DMS114 treated with DMSO at 0.1 percent for 48 hours (cell line): ENCODE results near the gene EHMT1.

Source experiments
- DNase-seq: peaks from one replicate; lab custom pipeline; 2025; ENCODE audit not compliant: unreplicated experiment; lab: John Stamatoyannopoulos, UW

EHMT1 gene

DNA sequence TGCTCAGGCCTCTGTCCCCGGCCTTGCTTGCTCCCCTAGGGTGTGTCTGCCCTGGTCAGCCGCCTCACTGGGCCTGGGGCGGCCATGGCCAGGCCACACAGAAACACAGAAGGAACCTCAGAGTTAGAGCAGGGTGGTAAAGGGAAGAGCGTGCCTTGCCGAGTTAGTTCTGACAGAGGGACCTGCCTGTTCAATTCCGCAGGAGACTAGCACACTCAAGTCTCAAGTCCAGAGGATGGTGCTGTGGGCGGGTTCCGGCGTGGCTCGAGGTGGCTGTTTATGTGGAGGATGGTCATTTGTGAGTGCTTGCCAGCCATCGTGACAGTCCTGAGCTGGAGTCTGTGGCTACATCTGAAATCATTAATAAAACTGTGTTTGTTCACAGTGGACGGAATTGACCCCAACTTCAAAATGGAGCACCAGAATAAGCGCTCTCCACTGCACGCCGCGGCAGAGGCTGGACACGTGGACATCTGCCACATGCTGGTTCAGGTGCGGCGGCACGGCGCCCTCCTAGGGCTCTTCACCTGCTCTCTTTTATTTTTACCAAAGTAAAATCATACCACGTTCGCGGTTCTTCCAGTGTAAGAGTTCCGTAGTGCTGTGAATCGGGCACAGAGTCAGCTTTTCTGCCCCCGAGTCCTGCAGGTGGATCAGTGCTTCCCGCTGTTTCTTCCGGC lies 163.2 kb downstream of the EHMT1 start:
- DNase-seq, result no peak

DNA sequence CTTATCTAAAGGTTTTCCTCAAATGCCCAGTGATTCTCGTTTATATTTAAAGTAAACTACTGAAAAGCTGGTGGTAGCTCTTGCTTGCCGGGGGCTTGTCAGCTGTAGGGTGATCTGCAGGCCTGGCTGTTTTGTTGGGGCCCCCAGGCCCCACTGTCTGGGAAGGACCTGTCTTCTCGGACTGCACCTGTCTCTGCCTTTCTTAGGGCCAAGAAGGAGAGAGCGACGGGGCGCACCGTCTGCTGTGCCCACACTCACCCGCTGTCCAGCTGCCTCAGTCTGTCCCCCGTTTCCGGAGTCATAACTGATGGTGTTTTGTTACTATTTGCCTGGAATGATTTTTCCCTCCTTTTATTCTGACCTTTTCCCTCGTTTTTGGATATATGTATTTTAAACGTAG lies 164.7 kb downstream of the EHMT1 start:
- no peak for DNase-seq

DNA sequence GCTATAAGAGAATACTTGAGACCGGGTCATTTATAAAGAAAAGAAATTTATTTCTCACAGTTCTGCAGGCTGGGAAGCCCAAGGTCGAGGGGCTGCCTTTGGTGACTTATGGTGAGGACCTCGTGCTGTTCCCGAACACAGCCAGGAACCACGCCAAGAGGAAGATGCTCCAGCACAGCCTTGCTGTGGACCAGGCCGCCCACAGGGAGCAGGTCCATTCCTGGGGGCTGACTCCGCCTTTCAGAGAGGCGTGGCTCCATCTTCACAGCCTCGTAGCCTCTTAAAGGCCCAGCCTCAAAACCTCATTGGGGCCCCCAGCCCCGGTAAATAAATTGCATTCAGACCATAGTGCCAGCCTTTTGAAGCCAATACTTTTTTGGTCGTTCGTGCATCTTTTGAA lies 165.2 kb downstream of the EHMT1 start:
- DNase-seq, result no peak

DNA sequence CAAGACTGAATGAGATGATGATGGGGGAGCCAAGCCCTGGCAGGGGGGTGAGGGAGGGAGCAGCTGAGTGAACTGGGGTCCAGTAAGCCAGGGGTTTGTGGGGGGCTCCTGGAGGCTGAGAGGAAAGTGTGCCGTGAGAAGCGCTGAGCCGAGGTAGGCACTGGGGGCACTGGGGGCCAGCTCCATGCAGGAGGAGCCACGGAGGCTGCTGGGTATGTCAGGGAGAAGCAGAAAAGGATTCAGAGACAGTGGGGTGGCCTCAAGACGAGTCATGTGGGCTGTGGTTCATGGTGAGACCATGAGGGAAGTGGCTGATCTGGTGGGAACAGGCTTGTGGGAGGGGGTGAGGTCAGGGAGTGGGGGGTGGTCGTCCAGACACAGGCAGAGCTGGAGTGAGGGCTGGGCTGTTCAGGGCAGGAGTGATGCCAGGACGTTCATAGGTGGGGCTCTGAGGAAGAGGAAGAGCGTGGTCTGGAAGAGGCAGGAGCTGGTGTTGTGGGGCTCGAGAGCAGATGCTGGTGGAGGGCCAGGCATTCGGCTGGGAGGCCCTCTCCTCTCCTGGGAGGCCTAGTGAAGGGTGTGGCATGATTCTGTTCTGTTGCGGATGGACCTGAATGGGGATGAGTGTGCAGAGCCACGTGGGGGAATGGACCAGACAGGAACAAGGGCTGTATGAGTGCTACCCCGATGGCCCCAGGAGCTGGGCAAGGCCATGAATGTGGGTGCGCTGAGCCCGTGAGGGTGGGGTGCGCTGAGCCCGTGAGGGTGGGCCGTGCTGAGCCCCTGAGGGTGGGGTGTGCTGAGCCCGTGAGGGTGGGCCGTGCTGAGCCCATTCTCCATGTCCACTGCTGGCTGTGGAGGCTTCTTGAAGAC lies 166.1 kb downstream of the EHMT1 start:
- DNase-seq, result no peak

DNA sequence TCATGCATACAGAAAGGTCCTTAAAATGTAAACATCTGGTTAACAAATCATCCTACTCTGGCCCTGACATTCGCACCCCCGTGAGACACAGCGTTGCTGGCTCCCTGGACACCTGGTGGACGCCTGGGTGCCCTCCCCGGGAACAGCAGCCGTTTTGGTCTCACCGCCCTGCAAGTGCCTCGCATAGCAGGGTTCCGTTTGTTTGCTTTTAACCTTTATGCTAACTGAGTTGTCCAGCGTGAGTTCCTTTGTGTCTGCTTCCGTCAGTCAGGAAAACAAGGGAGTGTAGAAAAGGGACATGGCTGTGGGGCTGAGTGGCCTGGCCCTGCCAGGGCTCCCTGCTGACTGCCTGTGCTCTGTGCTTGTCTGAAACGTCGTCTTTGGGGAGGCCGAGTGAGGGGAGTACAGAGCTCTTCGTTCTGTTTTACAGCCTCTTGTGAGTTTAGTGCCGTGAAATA lies 166.9 kb downstream of the EHMT1 start:
- no peak for DNase-seq

DNA sequence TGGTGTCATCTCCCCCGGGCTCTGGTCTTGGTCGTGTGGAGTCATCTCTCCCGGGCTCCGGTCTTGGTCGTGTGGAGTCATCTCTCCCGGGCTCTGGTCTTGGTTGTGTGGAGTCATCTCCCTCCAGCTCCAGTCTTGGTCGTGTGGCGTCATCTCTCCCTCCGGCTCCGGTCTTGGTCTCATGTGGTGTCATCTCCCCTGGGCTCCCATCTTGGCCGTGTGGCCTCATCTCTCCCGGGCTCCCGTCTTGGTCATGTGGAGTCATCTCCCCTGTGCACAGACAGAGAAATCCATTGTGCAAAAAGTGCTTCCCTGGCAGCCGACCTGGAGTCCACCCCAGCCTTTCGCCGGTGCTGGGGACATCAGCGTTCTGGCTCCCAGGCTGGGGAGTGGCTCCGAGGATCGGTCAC lies 167.7 kb downstream of the EHMT1 start:
- no peak for DNase-seq

DNA sequence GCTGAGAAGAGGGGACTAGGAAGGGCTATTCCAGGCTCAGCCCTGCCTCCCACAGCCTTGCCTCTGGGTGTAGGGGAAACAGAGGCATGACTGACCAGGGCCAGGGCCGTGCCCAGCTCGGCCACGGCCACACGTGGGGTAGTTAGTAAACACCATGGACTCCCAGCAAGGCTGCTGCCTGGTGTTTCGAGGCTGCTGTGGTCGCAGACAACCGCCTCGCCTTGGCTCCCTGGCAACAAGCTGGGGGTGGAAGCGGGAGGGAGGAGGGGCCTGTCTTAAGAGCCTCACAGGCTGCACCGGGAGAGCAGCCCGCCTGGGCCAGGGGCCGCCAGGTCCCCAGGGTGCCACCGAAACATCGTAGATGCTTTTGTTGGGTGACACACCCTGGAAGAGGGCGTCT lies 168.6 kb downstream of the EHMT1 start:
- no peak for DNase-seq

DNA sequence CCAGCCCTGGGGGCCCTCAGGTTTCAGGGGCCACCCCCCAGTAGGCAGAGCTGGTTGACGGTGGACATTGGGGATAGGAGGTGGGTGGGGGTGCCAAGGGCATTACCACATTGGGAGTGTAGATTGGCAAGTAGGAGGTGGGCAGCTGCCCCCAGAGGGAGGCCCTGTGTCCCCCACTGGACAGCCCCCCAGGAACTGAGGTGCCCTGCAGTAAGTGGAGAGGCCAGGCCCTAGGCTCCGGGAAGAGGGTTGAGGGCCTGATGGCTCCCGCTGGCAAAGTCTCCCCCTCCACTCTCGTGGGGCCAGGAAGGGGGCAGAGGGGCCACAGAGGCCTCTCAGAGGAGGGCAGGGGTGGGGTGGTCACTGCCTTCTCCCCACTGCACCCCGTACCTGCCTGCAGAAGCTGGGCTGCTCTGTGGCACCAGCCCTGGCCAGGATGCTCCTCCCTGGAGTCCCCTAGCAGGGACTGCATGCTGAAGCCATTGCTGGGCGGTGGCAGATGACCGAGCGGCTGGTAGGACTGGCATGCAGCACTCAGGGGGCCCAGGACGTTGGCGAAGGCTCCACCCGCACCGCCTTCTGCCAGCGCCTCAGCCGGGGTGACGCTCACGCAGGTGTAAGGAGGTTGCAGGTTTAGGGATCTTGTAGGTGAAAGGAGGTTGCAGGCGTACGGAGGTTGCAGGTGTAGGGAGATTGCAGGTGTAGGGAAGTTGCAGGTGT lies 169.1 kb downstream of the EHMT1 start:
- no peak for DNase-seq

DNA sequence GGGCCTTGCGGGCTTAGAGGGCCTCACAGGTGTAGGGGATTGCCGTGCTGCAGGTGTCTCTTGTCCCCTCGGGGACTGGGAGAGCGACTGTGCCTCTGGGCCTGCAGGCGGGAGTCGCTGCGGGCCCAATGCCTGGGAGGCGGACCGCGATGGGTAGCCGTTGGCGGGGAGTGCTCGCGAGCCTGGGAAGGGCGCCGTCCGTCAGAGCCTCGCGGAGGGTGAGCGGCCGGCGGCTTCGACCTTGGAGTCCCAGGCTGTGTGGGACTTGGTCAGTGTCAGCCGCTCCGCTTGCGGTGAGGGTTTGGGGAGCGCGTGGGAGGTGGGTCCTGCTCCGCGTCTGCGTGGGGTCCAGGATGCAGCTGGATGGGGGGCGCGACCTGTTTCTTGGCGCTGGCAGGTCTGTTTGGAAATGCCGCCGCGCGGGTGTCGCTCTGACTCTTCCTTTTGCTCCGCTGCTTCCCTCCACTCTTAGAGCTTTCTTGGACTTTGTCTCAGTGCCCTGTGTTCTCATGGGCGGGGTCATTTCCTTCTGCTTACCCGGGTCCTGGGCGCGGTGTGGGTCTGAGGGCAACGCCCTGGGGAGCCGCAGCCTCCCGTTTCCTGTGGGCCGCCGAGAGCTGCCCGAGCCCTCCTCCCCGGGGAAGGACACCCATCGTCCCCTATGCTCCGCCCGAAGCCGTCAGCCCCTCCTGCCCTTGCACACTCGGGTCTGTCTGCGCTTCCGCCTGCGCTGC lies 169.9 kb downstream of the EHMT1 start:
- DNase-seq, result no peak

DNA sequence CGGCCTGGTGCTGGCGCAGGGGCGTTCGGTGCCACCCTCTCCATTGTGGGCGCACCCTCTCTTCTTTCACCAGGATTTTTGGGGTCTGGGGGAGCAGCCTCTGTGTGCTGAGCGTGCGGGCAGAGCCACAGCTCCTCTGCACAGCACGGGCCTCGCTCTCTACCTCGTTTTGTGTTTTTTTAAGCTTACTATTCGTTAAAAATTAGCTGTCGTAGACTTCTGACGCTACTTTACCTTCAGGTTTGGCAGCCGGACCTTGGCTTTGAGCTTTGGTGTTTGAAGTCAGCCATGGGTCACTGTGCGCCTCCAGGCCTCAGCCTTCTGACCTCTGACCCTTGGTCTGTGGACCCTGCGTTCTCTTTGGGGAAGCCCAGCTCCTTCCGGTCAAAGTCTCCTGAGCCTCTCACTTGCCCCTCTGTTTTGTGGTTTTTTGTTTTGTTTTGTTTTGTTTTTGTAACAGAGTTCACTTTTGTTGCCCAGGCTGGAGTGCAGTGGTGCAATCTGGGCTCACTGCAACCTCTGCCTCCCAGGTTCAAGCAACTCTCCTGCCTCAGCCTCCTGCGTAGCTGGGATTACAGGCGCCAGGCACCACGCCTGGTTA lies 170.6 kb downstream of the EHMT1 start:
- no peak for DNase-seq

DNA sequence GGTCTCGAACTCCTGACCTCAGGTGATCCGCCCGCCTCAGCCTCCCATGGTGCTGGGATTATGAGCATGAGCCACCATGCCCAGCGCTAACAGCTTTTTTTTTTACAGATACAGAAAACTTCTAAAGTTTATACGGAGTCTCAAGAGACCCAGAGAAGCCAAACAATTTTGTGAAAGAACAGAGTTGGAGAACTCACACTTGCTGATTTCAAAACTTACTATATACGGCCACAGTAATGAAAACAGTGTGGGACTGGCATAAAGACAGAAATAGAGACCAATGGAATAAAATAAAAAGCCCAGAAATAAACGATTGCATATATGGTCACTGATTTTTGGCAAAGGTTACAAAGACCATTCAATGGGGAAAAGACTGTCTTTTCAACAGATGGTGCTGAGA lies 173.1 kb downstream of the EHMT1 start:
- no peak for DNase-seq

DNA sequence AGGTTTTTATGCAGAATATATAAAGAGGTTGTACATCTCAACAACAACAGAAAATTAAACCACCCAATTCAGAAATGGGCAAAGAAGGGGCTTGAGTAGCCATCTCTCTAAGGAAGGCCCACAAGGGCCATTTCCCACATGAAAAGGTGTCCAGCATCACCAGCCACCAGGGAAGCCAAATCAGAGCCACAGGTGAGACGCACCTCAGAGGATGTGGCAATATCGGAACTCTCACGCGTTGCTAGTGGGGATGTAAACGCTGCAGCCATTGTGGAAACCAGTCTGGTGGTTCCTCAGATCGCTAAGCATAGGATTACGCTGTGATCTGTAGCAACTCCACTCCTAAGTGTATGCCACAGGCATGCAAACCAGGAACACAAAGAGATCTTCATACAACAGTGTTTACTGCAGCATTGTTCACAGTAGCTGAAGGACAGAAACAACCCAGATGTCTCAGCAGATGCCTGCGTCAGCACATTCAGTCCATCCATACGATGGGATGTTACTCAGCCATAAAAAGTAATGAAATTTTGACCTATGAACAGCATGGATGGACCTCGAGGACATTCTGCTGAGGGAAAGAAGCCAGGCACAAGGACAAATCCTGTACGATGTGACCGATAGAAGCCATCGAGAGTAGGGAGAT lies 174.5 kb downstream of the EHMT1 start:
- DNase-seq, result no peak

DNA sequence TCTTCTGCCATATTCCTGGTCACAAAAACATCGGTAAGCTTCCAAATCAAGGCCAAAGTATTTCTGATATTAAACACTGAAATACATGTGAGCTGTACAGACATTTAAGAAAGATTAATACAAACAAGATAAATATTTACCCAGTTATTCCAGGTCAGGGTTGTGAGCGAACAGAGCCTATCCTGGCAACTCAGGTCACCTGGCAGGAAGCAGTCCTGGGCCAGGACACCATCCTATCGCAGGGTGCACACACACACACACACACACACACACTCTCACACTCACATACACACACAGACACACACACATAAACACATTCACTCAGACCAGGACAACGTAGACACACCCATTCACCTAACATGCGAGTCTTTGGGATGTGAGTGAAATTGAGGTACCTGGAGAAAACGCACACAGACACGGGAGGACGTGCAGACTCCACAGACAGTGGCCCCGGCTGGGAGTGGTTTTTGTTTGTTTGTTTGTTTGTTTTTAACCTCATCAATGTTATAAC lies 176.4 kb downstream of the EHMT1 start:
- DNase-seq, result no peak

DNA sequence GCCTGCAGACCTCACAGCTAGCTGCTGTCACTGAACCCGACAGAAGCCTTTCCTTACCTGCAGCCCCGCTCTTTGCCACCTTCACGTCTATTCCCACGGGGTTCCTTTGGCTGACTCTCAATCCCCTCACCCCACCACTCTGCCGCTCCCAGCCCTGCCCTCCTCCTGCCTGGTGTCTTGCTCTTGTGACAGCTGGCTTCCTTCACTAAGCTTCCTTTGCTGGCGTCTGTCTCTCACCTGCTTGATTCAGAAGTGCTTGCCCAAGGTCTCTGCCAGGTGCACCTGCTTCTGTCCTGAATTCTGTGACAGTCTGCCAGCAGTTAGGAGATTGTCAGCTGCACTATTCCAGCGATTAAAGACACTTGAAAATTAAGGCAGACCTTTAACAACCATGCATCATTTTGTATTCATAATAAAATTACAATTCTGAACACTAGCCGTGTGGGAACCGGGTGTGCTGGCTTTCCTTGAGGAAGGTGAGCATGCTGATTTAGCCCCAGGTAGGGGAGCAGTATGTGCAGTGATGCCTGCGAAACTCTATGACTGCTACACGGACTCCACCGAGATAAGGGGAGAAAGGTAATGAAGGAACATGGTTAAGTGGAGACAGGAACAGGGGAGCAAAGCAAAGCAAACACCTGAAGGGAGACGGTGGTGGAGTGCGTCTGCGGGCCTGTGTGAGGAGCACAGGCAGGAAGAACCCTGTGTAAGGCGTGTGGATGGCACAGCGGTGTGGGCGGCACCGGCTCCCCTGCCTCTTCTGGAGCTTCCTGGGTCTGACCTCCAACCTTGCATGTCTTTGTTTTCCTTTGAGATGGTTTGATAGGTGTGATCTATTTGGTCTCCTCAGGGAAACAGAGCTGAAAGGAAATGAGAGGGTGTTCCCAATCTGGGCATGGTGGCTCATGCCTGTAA lies 178.7 kb downstream of the EHMT1 start:
- DNase-seq, result no peak

DNA sequence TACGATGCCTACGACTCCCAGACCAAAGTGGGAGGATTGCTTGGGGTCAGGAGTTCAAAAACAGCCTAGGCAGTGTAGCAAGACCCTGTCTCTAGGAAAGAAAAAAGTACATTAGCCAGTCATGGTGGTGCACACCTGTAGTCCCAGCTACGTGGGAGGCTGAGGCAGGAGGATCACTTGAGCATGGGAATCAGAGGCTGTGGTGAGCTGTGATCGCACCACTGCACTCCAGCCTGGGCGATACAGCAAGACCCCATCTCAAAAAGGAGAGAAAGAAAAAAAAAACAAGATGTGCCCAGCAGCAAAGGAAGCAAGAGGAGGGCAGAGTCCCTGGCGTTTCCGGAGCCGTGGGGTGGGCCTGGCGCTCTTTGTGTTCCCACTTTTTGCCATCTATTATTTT lies 179.3 kb downstream of the EHMT1 start:
- no peak for DNase-seq

DNA sequence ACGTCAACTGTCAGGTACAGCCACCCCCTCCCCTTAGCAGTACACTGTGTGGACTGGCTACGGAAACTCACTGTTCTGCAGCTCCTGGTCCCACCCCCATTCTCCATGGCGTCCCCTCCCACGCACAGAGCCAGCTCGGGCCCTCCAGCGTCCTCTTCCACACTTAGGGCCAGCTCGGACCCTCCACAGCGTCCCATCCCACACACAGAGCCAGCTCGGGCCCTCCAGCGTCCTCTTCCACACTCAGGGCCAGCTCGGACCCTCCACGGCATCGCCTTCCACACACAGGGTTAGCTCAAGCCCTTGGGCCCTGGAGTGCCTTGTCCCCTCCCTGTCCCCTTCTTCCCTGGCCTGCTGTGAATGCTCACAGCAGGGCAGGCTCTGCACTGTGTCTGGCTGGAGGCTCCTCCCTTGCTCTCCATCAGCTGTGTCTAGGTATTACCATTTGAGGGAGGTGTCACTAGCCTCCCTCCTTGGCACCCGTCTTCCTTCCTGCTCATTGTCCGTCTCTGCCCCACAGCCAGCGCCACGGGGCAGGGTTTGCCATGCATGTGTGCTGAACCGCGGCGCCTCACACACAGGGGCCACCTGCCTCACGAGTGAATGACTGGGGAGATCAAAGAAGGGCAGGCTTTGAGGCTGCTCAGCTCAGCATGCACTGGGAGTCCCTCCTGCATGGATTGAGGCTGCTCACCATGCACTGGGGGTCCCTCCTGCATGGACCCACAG lies 180.3 kb downstream of the EHMT1 start:
- no peak for DNase-seq

DNA sequence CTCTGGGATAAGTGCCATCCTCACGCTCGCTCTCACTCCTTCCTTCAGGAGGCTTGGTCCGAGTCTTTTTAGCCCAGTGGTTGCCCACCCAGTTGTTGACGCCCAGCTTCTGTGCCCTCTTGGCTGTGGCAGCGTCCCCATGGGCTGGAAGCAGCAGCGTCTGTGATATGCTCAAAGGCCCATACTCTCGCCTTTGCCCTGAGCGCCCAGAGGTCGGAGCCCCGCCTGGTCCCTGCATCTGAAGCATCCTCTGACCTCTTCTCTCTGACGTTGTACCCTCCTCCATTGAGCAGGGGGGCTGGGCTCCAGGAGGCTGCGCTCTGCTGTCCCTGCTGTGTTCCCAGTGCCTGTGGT lies 180.8 kb downstream of the EHMT1 start:
- DNase-seq, result no peak
